ENCODE results near the gene CELSR1.

CELSR1 gene

GRCh38 chr22:46366801-46367706 lies 170.4 kb downstream of the CELSR1 start:
- H3K27me3 ChIP-seq (ENCODE audit: insufficient read depth, low read length) = no peaks in the 10 kb centered on the region
- no peaks in the 10 kb centered on the region for H3K4me1 ChIP-seq (ENCODE audit: insufficient read depth, low read length)
- H3K36me3 ChIP-seq (ENCODE audit: insufficient read depth, low read length) = peaks cover 7% of the 10 kb centered on the region
- H3K9me3 ChIP-seq (ENCODE audit: low read length) = no peaks in the 10 kb centered on the region
- no peak overlapping the region for H3K4me3 ChIP-seq (ENCODE audit: low read length)
- no peak overlapping the region for H2AFZ ChIP-seq (ENCODE audit: low read depth, low read length)

DNA sequence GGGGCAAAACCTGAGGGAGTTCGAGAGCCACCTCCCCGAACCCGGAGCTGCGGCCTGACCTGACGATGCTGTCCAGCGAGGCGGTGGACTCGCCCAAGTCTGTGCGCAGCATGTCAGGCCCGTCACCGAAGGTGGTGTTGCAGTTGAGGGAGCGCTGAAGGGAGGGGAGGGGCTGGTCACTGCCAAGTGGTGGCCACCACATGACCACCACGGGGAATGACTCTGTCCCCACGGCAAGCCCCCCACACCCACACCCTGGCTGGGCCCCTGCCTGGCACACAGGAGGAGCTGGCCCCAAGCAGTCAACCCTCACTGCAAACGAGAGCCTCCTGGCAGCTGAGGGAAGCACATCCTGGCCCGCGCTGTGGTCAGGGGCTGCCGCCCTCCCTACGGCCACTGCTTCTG lies 171.1 kb downstream of the CELSR1 start:
- no peak overlapping the region for H2AFZ ChIP-seq (ENCODE audit: low read depth, low read length)
- H3K36me3 ChIP-seq (ENCODE audit: insufficient read depth, low read length) = peaks cover 8% of the 10 kb centered on the region
- H3K4me3 ChIP-seq (ENCODE audit: low read length) = no peak overlapping the region
- H3K9me3 ChIP-seq (ENCODE audit: low read length) = no peaks in the 10 kb centered on the region
- no peaks in the 10 kb centered on the region for H3K4me1 ChIP-seq (ENCODE audit: insufficient read depth, low read length)
- no peaks in the 10 kb centered on the region for H3K27me3 ChIP-seq (ENCODE audit: insufficient read depth, low read length)

DNA sequence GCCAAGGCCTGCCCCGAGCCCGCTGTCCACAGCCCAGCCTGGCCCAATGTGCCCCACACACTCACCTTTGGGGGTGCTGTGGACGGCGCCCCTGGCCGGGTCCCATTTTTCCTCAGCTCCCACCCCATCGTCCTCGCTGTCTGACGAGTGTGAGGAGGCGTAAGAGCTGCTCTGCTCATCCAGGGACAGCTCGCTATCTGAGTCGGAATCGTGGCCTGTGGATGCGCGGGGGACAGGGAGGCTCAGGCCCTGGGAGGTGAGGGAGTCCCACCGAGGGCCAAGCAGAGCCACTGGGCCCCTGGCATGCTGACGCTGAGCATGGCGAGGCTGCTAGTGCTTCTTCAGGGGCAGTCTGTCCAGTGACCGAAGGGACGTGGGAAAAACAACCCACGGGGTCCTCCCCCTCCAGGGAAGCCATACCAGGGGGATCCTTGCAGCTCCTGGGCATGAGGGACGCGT lies 172.2 kb downstream of the CELSR1 start:
- H3K4me3 ChIP-seq (ENCODE audit: low read length) = no peak overlapping the region
- peaks cover 5% of the 10 kb centered on the region for H3K9me3 ChIP-seq (ENCODE audit: low read length)
- no peaks in the 10 kb centered on the region for H3K27me3 ChIP-seq (ENCODE audit: insufficient read depth, low read length)
- H3K36me3 ChIP-seq (ENCODE audit: insufficient read depth, low read length) = peaks cover 11% of the 10 kb centered on the region
- no peak overlapping the region for H2AFZ ChIP-seq (ENCODE audit: low read depth, low read length)
- no peaks in the 10 kb centered on the region for H3K4me1 ChIP-seq (ENCODE audit: insufficient read depth, low read length)

DNA sequence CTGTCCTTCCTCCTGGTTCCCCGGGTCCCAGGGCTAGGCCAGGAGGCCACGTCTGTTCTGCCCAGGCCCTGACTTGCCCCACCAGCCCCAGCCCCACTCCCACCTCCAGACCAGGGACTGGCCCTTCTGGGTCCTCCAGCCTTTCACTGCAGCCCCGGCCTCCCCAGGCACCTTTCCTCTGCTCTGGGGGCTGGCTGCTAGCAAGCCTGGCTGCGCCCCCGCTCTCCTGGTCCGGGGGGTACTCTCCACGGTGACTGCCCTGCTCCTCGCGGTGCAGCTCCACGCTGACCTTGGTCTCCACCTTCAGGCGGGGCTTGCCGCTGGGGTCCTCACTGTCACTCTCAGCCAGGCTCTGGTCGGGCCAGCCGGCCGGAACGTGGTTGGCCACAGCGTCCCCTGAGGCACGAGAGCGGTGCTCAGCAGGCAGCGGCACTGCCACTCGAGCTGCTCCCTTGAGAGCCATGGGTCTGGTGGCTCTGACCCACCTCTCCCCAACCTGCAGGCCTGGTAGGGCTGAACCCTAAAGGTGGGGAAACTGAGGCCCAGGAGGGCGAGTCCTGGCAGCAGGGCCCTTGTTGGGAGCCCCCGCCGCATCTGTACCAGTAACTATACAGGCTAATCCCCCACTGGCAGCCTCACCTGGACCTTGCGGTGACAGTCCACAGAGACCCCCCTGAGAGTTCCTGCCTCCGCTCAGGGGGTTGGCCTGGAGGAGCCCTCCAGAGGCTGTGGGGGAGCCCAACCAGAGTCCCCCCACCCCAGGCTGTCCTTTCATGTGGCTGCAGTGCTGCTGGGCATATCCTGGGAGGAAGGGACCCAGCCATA lies 172.9 kb downstream of the CELSR1 start:
- Histone ChIP-seq H2AFZ (ENCODE audit: low read depth, low read length) (no peak overlapping the region), H3K9me3 (ENCODE audit: low read length) (peaks cover 8% of the 10 kb centered on the region), H3K4me3 (ENCODE audit: low read length) (no peak overlapping the region), H3K27me3 (ENCODE audit: insufficient read depth, low read length) (no peaks in the 10 kb centered on the region), H3K36me3 (ENCODE audit: insufficient read depth, low read length) (peaks cover 13% of the 10 kb centered on the region), H3K4me1 (ENCODE audit: insufficient read depth, low read length) (no peaks in the 10 kb centered on the region)

GRCh38 chr22:46363611-46364321 lies 173.7 kb downstream of the CELSR1 start:
- Histone ChIP-seq H3K9me3 (ENCODE audit: low read length) (peaks cover 8% of the 10 kb centered on the region), H3K36me3 (ENCODE audit: insufficient read depth, low read length) (peaks cover 18% of the 10 kb centered on the region), H3K27me3 (ENCODE audit: insufficient read depth, low read length) (no peaks in the 10 kb centered on the region), H3K4me3 (ENCODE audit: low read length) (no peak overlapping the region), H3K4me1 (ENCODE audit: insufficient read depth, low read length) (no peaks in the 10 kb centered on the region), H2AFZ (ENCODE audit: low read depth, low read length) (no peak overlapping the region)

- peaks cover 24% of the 10 kb centered on the region for H3K36me3 ChIP-seq (ENCODE audit: insufficient read depth, low read length)
- H3K9me3 ChIP-seq (ENCODE audit: low read length) = peaks cover 8% of the 10 kb centered on the region
These were observed 174.4 kb downstream of the CELSR1 start for GRCh38 chr22:46362934-46363515.

GRCh38 chr22:46362203-46362933 lies 175.1 kb downstream of the CELSR1 start:
- no peaks in the 10 kb centered on the region for H3K27me3 ChIP-seq (ENCODE audit: insufficient read depth, low read length)
- no peak overlapping the region for H2AFZ ChIP-seq (ENCODE audit: low read depth, low read length)
- H3K9me3 ChIP-seq (ENCODE audit: low read length) = peaks cover 8% of the 10 kb centered on the region
- H3K36me3 ChIP-seq (ENCODE audit: insufficient read depth, low read length) = peaks cover 23% of the 10 kb centered on the region
- H3K4me3 ChIP-seq (ENCODE audit: low read length) = no peak overlapping the region
- H3K4me1 ChIP-seq (ENCODE audit: insufficient read depth, low read length) = no peaks in the 10 kb centered on the region

More at GRCh38 chr22:46362934-46363515, 174.4 kb downstream of the CELSR1 start:
- H3K27me3 ChIP-seq (ENCODE audit: insufficient read depth, low read length) = no peaks in the 10 kb centered on the region
- H3K4me3 ChIP-seq (ENCODE audit: low read length) = no peak overlapping the region
- no peak overlapping the region for H2AFZ ChIP-seq (ENCODE audit: low read depth, low read length)
- H3K4me1 ChIP-seq (ENCODE audit: insufficient read depth, low read length) = no peaks in the 10 kb centered on the region

GRCh38 chr22:46361826-46362202 lies 175.6 kb downstream of the CELSR1 start:
- Histone ChIP-seq H3K4me1 (ENCODE audit: insufficient read depth, low read length) (no peaks in the 10 kb centered on the region), H3K27me3 (ENCODE audit: insufficient read depth, low read length) (no peaks in the 10 kb centered on the region), H3K36me3 (ENCODE audit: insufficient read depth, low read length) (peaks cover 25% of the 10 kb centered on the region), H3K9me3 (ENCODE audit: low read length) (peaks cover 8% of the 10 kb centered on the region), H3K4me3 (ENCODE audit: low read length) (no peak overlapping the region), H2AFZ (ENCODE audit: low read depth, low read length) (no peak overlapping the region)

- no peaks in the 10 kb centered on the region for H3K4me1 ChIP-seq (ENCODE audit: insufficient read depth, low read length)
- H2AFZ ChIP-seq (ENCODE audit: low read depth, low read length) = no peak overlapping the region
- H3K36me3 ChIP-seq (ENCODE audit: insufficient read depth, low read length) = peaks cover 29% of the 10 kb centered on the region
- peaks cover 8% of the 10 kb centered on the region for H3K9me3 ChIP-seq (ENCODE audit: low read length)
- H3K4me3 ChIP-seq (ENCODE audit: low read length) = no peak overlapping the region
- H3K27me3 ChIP-seq (ENCODE audit: insufficient read depth, low read length) = no peaks in the 10 kb centered on the region
These were observed 176.5 kb downstream of the CELSR1 start for GRCh38 chr22:46360891-46361290.

- no peak overlapping the region for H2AFZ ChIP-seq (ENCODE audit: low read depth, low read length)
- no peaks in the 10 kb centered on the region for H3K4me1 ChIP-seq (ENCODE audit: insufficient read depth, low read length)
- peaks cover 28% of the 10 kb centered on the region for H3K36me3 ChIP-seq (ENCODE audit: insufficient read depth, low read length)
- no peaks in the 10 kb centered on the region for H3K27me3 ChIP-seq (ENCODE audit: insufficient read depth, low read length)
- H3K4me3 ChIP-seq (ENCODE audit: low read length) = no peak overlapping the region
- H3K9me3 ChIP-seq (ENCODE audit: low read length) = peaks cover 8% of the 10 kb centered on the region
These were observed 177.3 kb downstream of the CELSR1 start for GRCh38 chr22:46360097-46360496.

DNA sequence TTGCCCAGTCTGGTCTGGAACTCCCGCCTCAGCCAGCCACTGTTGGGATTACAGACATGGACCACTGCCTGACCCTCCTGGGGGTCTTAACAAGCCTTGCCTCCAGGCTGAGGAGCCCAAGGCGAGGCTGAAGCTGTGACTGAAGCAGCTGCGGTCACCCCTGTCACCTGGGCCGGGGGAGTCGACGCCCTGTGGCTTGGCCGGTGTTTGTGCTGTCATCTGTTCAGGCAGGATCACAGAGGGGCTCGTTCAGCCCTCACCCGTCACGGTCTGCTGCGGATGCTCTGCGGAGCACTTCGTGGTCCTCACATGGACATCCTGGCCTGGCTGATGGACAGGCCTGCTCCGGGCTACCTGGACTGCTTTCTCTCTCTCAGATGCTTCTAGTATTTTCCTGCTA lies 178.1 kb downstream of the CELSR1 start:
- Histone ChIP-seq H2AFZ (ENCODE audit: low read depth, low read length) (no peak overlapping the region), H3K4me3 (ENCODE audit: low read length) (no peak overlapping the region), H3K27me3 (ENCODE audit: insufficient read depth, low read length) (no peaks in the 10 kb centered on the region), H3K36me3 (ENCODE audit: insufficient read depth, low read length) (peaks cover 34% of the 10 kb centered on the region), H3K9me3 (ENCODE audit: low read length) (peaks cover 8% of the 10 kb centered on the region), H3K4me1 (ENCODE audit: insufficient read depth, low read length) (no peaks in the 10 kb centered on the region)

- Histone ChIP-seq H3K9me3 (ENCODE audit: low read length) (peaks cover 8% of the 10 kb centered on the region), H3K27me3 (ENCODE audit: insufficient read depth, low read length) (no peaks in the 10 kb centered on the region), H3K4me1 (ENCODE audit: insufficient read depth, low read length) (no peaks in the 10 kb centered on the region), H3K4me3 (ENCODE audit: low read length) (no peak overlapping the region), H2AFZ (ENCODE audit: low read depth, low read length) (no peak overlapping the region), H3K36me3 (ENCODE audit: insufficient read depth, low read length) (peaks cover 39% of the 10 kb centered on the region)
These were observed 178.7 kb downstream of the CELSR1 start for GRCh38 chr22:46358766-46359165.

Measured in neuron (in vitro differentiated cells).